GM10266 (cell line): ENCODE results near the gene SDC1.

ENCODE experiments used
- DNase-seq: peaks from one replicate; pipeline ENCODE4 v3.0.0; 2012; ENCODE audit errors: extremely low spot score
- CTCF ChIP-seq: IDR thresholded peaks from 2 replicates; pipeline ENCODE4 v1.5.1; 2012; ENCODE audit warnings: mild to moderate bottlenecking, low read depth; ENCODE audit not compliant: control insufficient read depth, insufficient read depth; ENCODE audit errors: missing control alignments

SDC1 gene

GRCh38 chr2:20232837-20233207 lies 7.9 kb upstream of the SDC1 start:
- no peak for TF ChIP-seq CTCF
- peak; percentile 1 for DNase-seq

GRCh38 chr2:20231598-20232026 lies 6.7 kb upstream of the SDC1 start:
- DNase-seq, result no peak
- TF ChIP-seq CTCF, result no peak

GRCh38 chr2:20231159-20231558 lies 6.2 kb upstream of the SDC1 start:
- no peak for TF ChIP-seq CTCF
- no peak for DNase-seq

- TF ChIP-seq CTCF, result no peak
- DNase-seq, result no peak
These were observed 5.1 kb upstream of the SDC1 start for GRCh38 chr2:20230114-20230425.

- no peak for TF ChIP-seq CTCF
- no peak for DNase-seq
These were observed 4.6 kb upstream of the SDC1 start for GRCh38 chr2:20229322-20230113.

- no peak for DNase-seq
- no peak for TF ChIP-seq CTCF
These were observed 3.1 kb upstream of the SDC1 start for GRCh38 chr2:20227894-20228505.

GRCh38 chr2:20226152-20226545 lies 1.2 kb upstream of the SDC1 start:
- no peak for TF ChIP-seq CTCF
- no peak for DNase-seq
